Retinal pigment epithelial cell (primary cell): ENCODE results near the gene NOTCH4.

ENCODE experiments used
- DNase-seq: peaks from one replicate; pipeline ENCODE4 v3.0.0-alpha.2; 2010; ENCODE audit warnings: low read depth
- H3K4me3 ChIP-seq: 2 replicates; pipeline ENCODE4 v1.5.1; 2011; ENCODE audit warnings: mild to moderate bottlenecking, low read length, control low read depth, moderate library complexity
- CTCF ChIP-seq: conservative IDR thresholded peaks from 2 replicates; pipeline ENCODE4 v1.5.1; 2011; ENCODE audit warnings: low read depth, low read length, control low read depth, inconsistent platforms

The NOTCH4 gene

GRCh38 chr6:32210191-32210601 lies 13.7 kb downstream of the NOTCH4 start:
- DNase-seq, result no peak

GRCh38 chr6:32208996-32209395 lies 14.9 kb downstream of the NOTCH4 start:
- TF ChIP-seq CTCF, result no peak
- DNase-seq, result no peak
- no peak overlapping the region for H3K4me3 ChIP-seq

More at GRCh38 chr6:32210191-32210601, 13.7 kb downstream of the NOTCH4 start:
- no peak overlapping the region for H3K4me3 ChIP-seq
- no peak for TF ChIP-seq CTCF

- no peak for DNase-seq
- no peak overlapping the region for H3K4me3 ChIP-seq
- TF ChIP-seq CTCF, result no peak
These were observed 19.6 kb downstream of the NOTCH4 start for GRCh38 chr6:32204268-32204715.

- no peak for TF ChIP-seq CTCF
- no peak for DNase-seq
- no peak overlapping the region for H3K4me3 ChIP-seq
These were observed 20.2 kb downstream of the NOTCH4 start for GRCh38 chr6:32203426-32204267.

GRCh38 chr6:32202186-32202585 lies 21.7 kb downstream of the NOTCH4 start:
- TF ChIP-seq CTCF, result no peak
- H3K4me3 ChIP-seq, result no peak overlapping the region
- DNase-seq, result no peak

GRCh38 chr6:32200711-32201475 lies 23.0 kb downstream of the NOTCH4 start:
- no peak overlapping the region for H3K4me3 ChIP-seq
- DNase-seq, result no peak
- no peak for TF ChIP-seq CTCF
